HG03378 (cell line): ENCODE data around the gene TFDP2.
"Not testable (repeated sequence)": the region's sequence is repeated elsewhere in the genome, so short reads cannot be mapped to it uniquely, and the experiment has no call there.

Experiments used
- ATAC-seq: cut with Tn5 transposase; IDR thresholded peaks from one replicate; pipeline ENCODE4 v1.9.1; 2021; ENCODE audit warnings: mild to moderate bottlenecking, moderate library complexity; ENCODE audit not compliant: unreplicated experiment

Gene TFDP2

GRCh38 chr3:142077155-142077858 is 72.0 kb downstream of the TFDP2 start:
- ATAC-seq: no peak

DNA sequence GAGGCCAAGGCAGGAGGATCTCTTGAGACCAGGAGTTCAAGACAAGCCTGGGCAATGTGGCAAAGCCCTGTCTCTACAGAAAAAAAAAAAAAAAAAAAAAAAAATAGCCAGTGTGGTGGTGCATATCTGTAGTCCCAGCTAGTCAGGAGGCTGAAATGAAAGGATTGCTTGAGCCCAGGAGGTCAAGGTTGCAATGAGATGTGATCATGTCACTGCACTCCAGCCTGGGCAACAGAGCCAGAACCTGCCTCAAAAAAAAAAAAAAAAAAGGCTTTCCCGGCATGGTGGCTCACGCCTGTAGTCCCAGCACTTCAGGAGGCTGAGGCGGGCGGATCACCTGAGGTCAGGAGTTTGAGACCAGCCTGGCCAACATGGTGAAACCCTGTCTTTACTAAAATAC is 73.7 kb downstream of the TFDP2 start:
- ATAC-seq: not testable (repeated sequence)

- ATAC-seq: no peak
Observed at GRCh38 chr3:142072816-142073215, 76.5 kb downstream of the TFDP2 start.

GRCh38 chr3:142065932-142066331 is 83.4 kb downstream of the TFDP2 start:
- ATAC-seq: no peak

DNA sequence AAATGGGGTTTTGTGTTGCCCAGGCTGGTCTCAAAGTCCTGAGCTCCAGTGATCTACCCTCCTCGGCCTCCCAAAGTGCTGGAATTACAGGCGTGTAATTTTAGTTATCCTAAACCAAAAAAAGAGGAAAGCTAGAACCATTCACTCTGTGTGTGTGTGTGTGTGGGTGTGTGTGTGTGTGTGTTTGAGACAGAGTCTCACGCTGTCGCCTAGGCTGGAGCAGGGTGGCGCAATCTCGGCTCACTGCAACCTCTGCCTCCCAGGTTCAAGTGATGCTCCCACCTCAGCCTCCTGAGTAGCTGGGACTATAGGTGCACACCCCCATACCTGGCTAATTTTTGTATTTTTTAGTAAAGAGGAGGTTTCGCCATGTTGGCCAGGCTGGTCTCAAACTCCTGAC is 84.0 kb downstream of the TFDP2 start:
- no peak for ATAC-seq

DNA sequence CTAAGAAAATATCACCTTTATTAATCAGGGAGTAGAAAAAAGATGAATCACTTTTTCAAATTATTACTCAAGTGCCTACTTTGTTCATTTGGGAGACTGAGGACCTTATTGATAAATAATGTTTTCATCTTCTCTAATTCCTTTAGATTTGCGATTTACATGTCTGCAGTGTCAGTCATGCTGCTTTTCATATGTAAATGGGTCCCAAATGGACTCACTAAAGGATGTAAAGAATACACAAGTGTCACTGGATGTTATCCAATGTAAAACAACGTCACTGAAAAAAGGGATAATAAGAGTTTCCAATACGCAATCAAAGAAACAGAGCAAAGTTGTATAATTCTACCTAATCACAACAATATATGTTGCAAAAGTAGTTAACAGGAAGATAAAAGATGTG is 84.9 kb downstream of the TFDP2 start:
- ATAC-seq: no peak

- ATAC-seq: no peak
Observed at GRCh38 chr3:142057331-142057725, 92.0 kb downstream of the TFDP2 start.

- ATAC-seq: no peak
Observed at GRCh38 chr3:142056656-142057330, 92.6 kb downstream of the TFDP2 start.

GRCh38 chr3:142053835-142054234 is 95.5 kb downstream of the TFDP2 start:
- ATAC-seq: no peak

GRCh38 chr3:142053244-142053643 is 96.1 kb downstream of the TFDP2 start:
- ATAC-seq: no peak

DNA sequence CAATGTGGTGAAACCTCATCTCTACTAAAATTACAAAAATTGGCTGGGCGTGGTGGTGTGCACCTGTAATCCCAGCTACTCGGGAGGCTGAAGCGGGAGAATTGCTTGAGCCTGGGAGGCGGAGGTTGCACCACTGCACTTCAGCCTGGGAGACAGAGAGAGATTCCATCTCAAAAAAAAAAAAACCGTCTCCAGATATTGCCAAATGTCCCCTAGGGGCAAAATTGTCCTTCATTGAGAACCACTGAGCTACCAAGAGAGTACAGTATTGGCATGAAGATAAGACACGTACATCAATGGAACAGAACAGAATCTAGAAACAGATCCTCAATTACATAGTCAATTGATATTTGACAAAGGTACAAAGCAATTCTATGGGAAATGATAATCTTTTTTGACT is 98.0 kb downstream of the TFDP2 start:
- ATAC-seq: no peak

- ATAC-seq: no peak
Observed at GRCh38 chr3:142047021-142047369, 102.3 kb downstream of the TFDP2 start.

DNA sequence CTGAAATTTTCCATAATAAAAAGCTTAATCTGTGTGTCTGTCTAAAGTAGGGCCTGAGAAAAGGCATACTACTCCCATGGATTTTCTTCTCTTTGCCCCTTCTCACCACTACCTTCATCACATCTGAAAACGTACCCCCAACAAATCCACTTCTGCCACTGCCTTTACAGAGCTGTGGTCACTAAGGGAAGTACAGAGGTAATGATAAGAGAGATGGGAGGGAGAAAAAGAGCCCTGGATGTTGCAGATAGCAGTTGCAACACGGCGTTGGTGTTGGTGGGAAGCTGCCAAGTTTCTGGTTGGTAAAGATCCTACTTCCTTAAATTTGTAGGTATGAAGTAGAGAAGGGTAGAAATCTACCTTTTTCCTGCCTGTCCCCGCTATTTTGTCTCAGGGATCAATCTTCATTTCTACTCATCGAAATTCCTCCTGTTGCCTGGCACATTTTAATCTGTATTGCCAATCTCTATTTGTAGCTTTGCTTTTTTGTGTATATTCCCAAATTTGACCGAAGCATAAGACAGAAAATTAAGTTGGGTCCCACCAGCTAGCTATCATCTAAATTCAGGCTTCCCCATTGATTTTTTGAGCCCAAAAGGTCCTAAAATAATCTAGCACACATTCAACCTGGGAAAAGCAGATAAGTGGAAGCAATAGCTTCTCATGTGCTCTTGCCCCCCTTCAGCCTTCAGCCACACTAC is 102.9 kb downstream of the TFDP2 start:
- ATAC-seq: no peak

GRCh38 chr3:142040941-142041491 is 108.3 kb downstream of the TFDP2 start:
- ATAC-seq: no peak

GRCh38 chr3:142035308-142035922 is 113.9 kb downstream of the TFDP2 start:
- no peak for ATAC-seq

DNA sequence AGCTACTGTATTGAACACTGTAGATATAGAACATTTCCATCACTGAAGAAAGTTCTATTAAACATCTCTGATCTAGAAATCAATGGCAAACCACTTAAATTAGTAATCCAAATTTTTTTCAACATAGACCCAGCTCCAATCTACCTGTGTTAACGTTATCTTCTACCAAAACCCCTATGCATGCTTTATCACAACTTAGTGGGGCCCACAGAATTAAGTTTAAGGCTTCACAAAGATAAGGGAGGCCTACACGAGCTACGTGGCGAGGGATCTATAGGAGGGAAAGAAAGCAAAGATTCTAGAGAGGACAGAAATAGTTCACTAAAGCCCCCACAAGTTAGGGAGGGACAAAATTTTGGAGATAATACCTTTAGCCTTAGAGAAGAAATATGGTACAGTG is 116.1 kb downstream of the TFDP2 start:
- ATAC-seq: no peak

GRCh38 chr3:142031575-142031974 is 117.8 kb downstream of the TFDP2 start:
- ATAC-seq: no peak

- no peak for ATAC-seq
Observed at GRCh38 chr3:142029791-142030190, 119.6 kb downstream of the TFDP2 start.

DNA sequence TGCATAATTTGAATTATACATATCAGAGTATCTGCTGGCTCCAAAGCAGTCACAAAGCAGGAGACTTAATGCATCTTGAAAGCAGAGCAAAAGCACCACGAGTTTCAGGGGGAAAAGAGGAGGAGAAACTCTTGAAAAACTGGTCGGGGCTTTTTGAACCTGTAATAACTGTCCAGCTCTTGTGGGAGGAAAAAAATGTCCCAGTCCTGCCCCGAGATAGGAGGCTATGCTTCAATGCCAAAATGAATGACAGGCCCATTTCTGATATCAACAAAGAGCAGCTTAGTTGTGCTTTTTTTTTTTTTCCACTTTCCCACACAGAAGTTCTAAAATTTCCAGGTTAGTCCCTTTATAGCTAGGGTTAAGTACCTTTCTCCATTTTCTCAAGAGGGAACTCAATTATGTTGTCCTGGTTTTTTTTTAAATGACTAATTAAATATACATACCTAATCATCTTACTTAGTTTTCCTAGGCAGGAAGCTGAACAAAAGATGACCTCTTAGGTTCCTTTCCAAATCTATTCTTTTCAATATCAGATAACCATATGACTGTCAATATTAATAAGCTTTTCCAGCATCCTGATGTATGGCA is 120.2 kb downstream of the TFDP2 start:
- no peak for ATAC-seq

- no peak for ATAC-seq
Observed at GRCh38 chr3:142028243-142028777, 121.0 kb downstream of the TFDP2 start.

DNA sequence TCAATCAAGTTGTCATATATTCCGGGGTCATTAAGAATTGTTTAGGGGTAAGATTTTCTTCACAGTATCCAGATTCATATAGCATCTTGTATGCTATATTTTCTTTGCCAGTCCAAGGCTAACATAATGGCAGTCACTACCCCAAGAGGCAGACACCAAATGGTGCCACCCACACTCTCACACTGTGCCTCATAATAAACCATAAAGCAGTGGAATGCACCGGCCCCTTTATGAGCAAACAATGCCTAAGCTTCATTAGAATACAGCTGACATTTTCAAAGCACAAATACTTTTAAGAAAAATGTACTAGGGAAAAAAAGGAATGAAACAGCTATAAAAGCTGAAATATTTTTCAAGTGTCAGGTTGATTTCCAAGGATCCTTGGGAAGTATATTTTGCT is 121.6 kb downstream of the TFDP2 start:
- ATAC-seq: peak; percentile 43
